ENCODE measurements around the gene GZMB. TPM values are rescaled to one million over a fixed set of nuclear protein-coding genes. Genes with fewer than 3 reads are reported as not detected.

GZMB gene
- total RNA-seq, 1 experiment from 2014 or later = not detected

Other genes with a start within 250 kb of the GZMB start
- 0.36 and 0.39 TPM in 2 replicates for gene NYNRIN, start 235.2 kb downstream of the GZMB start, total RNA-seq (2014; rRNA removed; shearing (Covaris generic))
- 0.72 and 1.3 TPM in 2 replicates for gene CBLN3, start 204.5 kb downstream of the GZMB start, total RNA-seq (2014; rRNA removed; shearing (Covaris generic))
- 18.4 and 23.1 TPM in 2 replicates for gene KHNYN, start 204.2 kb downstream of the GZMB start, total RNA-seq (2014; rRNA removed; shearing (Covaris generic))
- 12.1 and 17.1 TPM in 2 replicates for gene SDR39U1, start 191.4 kb downstream of the GZMB start, total RNA-seq (2014; rRNA removed; shearing (Covaris generic))
- gene CMA1, start 125.9 kb downstream of the GZMB start, total RNA-seq (2014; rRNA removed; shearing (Covaris generic)) = not detected in 2 replicates
- not detected in 2 replicates for gene CTSG, start 57.9 kb downstream of the GZMB start, total RNA-seq (2014; rRNA removed; shearing (Covaris generic))
- gene GZMH, start 24.5 kb downstream of the GZMB start, total RNA-seq (2014; rRNA removed; shearing (Covaris generic)) = not detected in 2 replicates

All from RPMI7951 (cell line).